Measurements from ENCODE around the gene ASB2. TPM values are rescaled to one million over a fixed set of nuclear protein-coding genes. Genes with fewer than 3 reads are reported as not detected.

Gene ASB2
- total and polyA plus RNA-seq, 2 donors (not counting 1 experiment from before 2014, with no cell fraction given): 0.99 to 1.5 TPM

- Histone ChIP-seq H3K4me1 (ENCODE audit: control insufficient read depth, extremely low read depth, insufficient read depth, low read length) (no peaks in the 10 kb centered on the region), H3K4me3 (replicated peaks in 1 of 4; ENCODE audit: control extremely low read depth in 1 of 4, insufficient read depth in 1 of 4, low read depth in 3 of 4, low read length in 4 of 4) (no peak overlapping the region), H3K36me3 (ENCODE audit: control insufficient read depth, insufficient read depth, low read length) (no peaks in the 10 kb centered on the region), H3K79me2 (ENCODE audit: control insufficient read depth, insufficient read depth, low read length) (no peaks in the 10 kb centered on the region), H3K9ac (ENCODE audit: insufficient read depth, low read length) (no peak overlapping the region), H2AFZ (ENCODE audit: low read length) (no peak overlapping the region), H3K4me2 (ENCODE audit: extremely low read depth, insufficient read depth, low read length) (no peak overlapping the region), H3K27ac (ENCODE audit: insufficient read depth, low read length) (no peak overlapping the region), H4K20me1 (ENCODE audit: control insufficient read depth, extremely low read depth, insufficient read depth, low read length) (no peaks in the 10 kb centered on the region), H3K9me3 (ENCODE audit: control insufficient read depth, insufficient read depth, low read depth, low read length) (no peaks in the 10 kb centered on the region), H3K27me3 (ENCODE audit: control insufficient read depth, insufficient read depth, low read length) (peaks cover 3% of the 10 kb centered on the region)
- no peak for DNase-seq (ENCODE audit: low read depth in 2 of 2)
- TF ChIP-seq CTCF (conservative IDR thresholded peaks at IDR 0.05 in 1 of 2, IDR thresholded peaks at IDR 0.05 in 1 of 2; ENCODE audit: low read depth in 1 of 2, low read length in 2 of 2) (no peak), EZH2 (IDR thresholded peaks at IDR 0.05; ENCODE audit: low read length, missing control alignments) (no peak)
Observed at GRCh38 chr14:93889739-93890483, 86.5 kb downstream of the ASB2 start.

GRCh38 chr14:93888995-93889394 is 87.4 kb downstream of the ASB2 start:
- TF ChIP-seq CTCF (conservative IDR thresholded peaks at IDR 0.05 in 1 of 2, IDR thresholded peaks at IDR 0.05 in 1 of 2; ENCODE audit: low read depth in 1 of 2, low read length in 2 of 2) (no peak), EZH2 (IDR thresholded peaks at IDR 0.05; ENCODE audit: low read length, missing control alignments) (no peak)
- Histone ChIP-seq H4K20me1 (ENCODE audit: control insufficient read depth, extremely low read depth, insufficient read depth, low read length) (no peaks in the 10 kb centered on the region), H3K9me3 (ENCODE audit: control insufficient read depth, insufficient read depth, low read depth, low read length) (no peaks in the 10 kb centered on the region), H3K4me3 (replicated peaks in 1 of 4; ENCODE audit: control extremely low read depth in 1 of 4, insufficient read depth in 1 of 4, low read depth in 3 of 4, low read length in 4 of 4) (no peak overlapping the region), H3K27me3 (ENCODE audit: control insufficient read depth, insufficient read depth, low read length) (peaks cover 3% of the 10 kb centered on the region), H3K27ac (ENCODE audit: insufficient read depth, low read length) (no peak overlapping the region), H3K9ac (ENCODE audit: insufficient read depth, low read length) (no peak overlapping the region), H3K79me2 (ENCODE audit: control insufficient read depth, insufficient read depth, low read length) (no peaks in the 10 kb centered on the region), H3K4me2 (ENCODE audit: extremely low read depth, insufficient read depth, low read length) (no peak overlapping the region), H2AFZ (ENCODE audit: low read length) (no peak overlapping the region), H3K36me3 (ENCODE audit: control insufficient read depth, insufficient read depth, low read length) (no peaks in the 10 kb centered on the region), H3K4me1 (ENCODE audit: control insufficient read depth, extremely low read depth, insufficient read depth, low read length) (no peaks in the 10 kb centered on the region)
- peak in 1 of 2 donors; percentile 1 for DNase-seq (ENCODE audit: low read depth in 2 of 2)

- no peak overlapping the region for H3K27ac ChIP-seq (ENCODE audit: insufficient read depth, low read length)
- no peak overlapping the region for H3K4me2 ChIP-seq (ENCODE audit: extremely low read depth, insufficient read depth, low read length)
- no peaks in the 10 kb centered on the region for H3K9me3 ChIP-seq (ENCODE audit: control insufficient read depth, insufficient read depth, low read depth, low read length)
- no peaks in the 10 kb centered on the region for H3K79me2 ChIP-seq (ENCODE audit: control insufficient read depth, insufficient read depth, low read length)
- no peak overlapping the region for H3K4me3 ChIP-seq (replicated peaks in 1 of 4; ENCODE audit: control extremely low read depth in 1 of 4, insufficient read depth in 1 of 4, low read depth in 3 of 4, low read length in 4 of 4)
- no peaks in the 10 kb centered on the region for H3K4me1 ChIP-seq (ENCODE audit: control insufficient read depth, extremely low read depth, insufficient read depth, low read length)
- no peak overlapping the region for H3K9ac ChIP-seq (ENCODE audit: insufficient read depth, low read length)
- TF ChIP-seq CTCF (conservative IDR thresholded peaks at IDR 0.05 in 1 of 2, IDR thresholded peaks at IDR 0.05 in 1 of 2; ENCODE audit: low read depth in 1 of 2, low read length in 2 of 2) (no peak), EZH2 (IDR thresholded peaks at IDR 0.05; ENCODE audit: low read length, missing control alignments) (no peak)
- no peaks in the 10 kb centered on the region for H3K36me3 ChIP-seq (ENCODE audit: control insufficient read depth, insufficient read depth, low read length)
- H4K20me1 ChIP-seq (ENCODE audit: control insufficient read depth, extremely low read depth, insufficient read depth, low read length): no peaks in the 10 kb centered on the region
- no peak for DNase-seq (ENCODE audit: low read depth in 2 of 2)
- H3K27me3 ChIP-seq (ENCODE audit: control insufficient read depth, insufficient read depth, low read length): peaks cover 3% of the 10 kb centered on the region
- H2AFZ ChIP-seq (ENCODE audit: low read length): no peak overlapping the region
Observed at GRCh38 chr14:93884950-93885349, 91.4 kb downstream of the ASB2 start.

Other genes with a start within 250 kb of the ASB2 start
- not detected in 2 replicates for gene PRIMA1, start 188.1 kb downstream of the ASB2 start, total RNA-seq
- gene PRIMA1, start 188.1 kb downstream of the ASB2 start, polyA plus RNA-seq: not detected in 2 replicates
- gene FAM181A, start 49.2 kb downstream of the ASB2 start, total RNA-seq: not detected in 2 replicates
- not detected in 2 replicates for gene FAM181A, start 49.2 kb downstream of the ASB2 start, polyA plus RNA-seq
- gene CCDC197, start 20.7 kb upstream of the ASB2 start, total RNA-seq: not detected in 2 replicates
- gene CCDC197, start 20.7 kb upstream of the ASB2 start, polyA plus RNA-seq: not detected in 2 replicates
- gene OTUB2, start 49.8 kb upstream of the ASB2 start, total RNA-seq: 1.5 and 2.3 TPM in 2 replicates
- 1.3 and 1.4 TPM in 2 replicates for gene OTUB2, start 49.8 kb upstream of the ASB2 start, polyA plus RNA-seq
- 103 and 143 TPM in 2 replicates for gene DDX24, start 104.6 kb upstream of the ASB2 start, total RNA-seq
- gene DDX24, start 104.6 kb upstream of the ASB2 start, polyA plus RNA-seq: 192 and 244 TPM in 2 replicates
- 8.5 and 14.4 TPM in 2 replicates for gene IFI27L1, start 104.7 kb upstream of the ASB2 start, total RNA-seq
- gene IFI27L1, start 104.7 kb upstream of the ASB2 start, polyA plus RNA-seq: 20.3 and 26.0 TPM in 2 replicates
- gene IFI27, start 134.2 kb upstream of the ASB2 start, total RNA-seq: 7.9 and 11.6 TPM in 2 replicates
- gene IFI27, start 134.2 kb upstream of the ASB2 start, polyA plus RNA-seq: 8.3 and 32.2 TPM in 2 replicates
- gene IFI27L2, start 153.0 kb upstream of the ASB2 start, total RNA-seq: 114 and 225 TPM in 2 replicates
- gene IFI27L2, start 153.0 kb upstream of the ASB2 start, polyA plus RNA-seq: 91.4 and 104 TPM in 2 replicates
- 0.51 and 0.99 TPM in 2 replicates for gene PPP4R4, start 197.8 kb upstream of the ASB2 start, total RNA-seq
- 0.35 and 0.61 TPM in 2 replicates for gene PPP4R4, start 197.8 kb upstream of the ASB2 start, polyA plus RNA-seq